ENCODE measurements around the gene SNRK. TPM values are rescaled to one million over a fixed set of nuclear protein-coding genes. Genes with fewer than 3 reads are reported as not detected.

SNRK gene
- total and polyA plus RNA-seq, 2 donors (not counting 3 experiments of a cell fraction or from before 2014, with no cell fraction given): 43.3 to 99.9 TPM

DNA sequence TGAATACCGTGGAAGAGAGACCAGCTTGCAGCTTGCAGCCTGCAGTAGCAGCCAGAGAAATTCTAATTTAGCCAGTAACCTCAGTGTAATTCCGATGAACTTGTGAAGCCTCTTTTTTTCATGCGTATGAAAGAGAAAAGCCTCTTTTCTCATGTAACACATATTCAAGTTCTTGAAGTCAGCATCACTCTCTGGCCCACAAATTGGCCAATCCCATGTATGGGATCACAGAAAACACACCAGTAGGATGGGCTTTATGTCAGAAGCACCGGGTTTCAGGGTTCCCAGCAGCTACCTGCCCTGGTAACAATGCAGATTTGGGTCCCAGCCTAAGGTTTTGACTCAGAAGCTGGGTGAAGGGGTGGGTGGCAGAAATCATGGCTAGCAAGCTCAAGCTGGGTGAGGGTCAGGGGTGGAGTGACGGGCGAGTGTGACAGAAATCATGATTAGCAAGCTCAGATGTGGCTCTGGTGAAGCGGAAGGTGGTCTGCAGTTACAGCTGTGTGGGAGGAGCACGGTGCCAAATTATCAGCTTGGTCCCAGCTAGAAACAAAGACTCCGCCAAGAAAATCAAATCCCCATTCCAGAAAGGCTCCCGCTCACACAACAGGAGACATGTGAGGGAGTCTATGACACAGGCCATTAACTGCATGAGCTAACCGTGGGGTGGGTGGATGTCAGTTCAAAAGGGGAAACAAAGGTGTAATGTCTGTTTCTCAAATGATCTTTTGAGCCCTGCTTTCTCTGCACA, 86.6 kb downstream of the SNRK start:
- Histone ChIP-seq H3K9ac (replicated peaks; ENCODE audit: extremely low read depth, insufficient read depth, low read length) (no peak overlapping the region), H3K79me2 (ENCODE audit: control insufficient read depth, insufficient read depth, low read length) (no peaks in the 10 kb centered on the region), H3K36me3 (ENCODE audit: control insufficient read depth in 2 of 2, extremely low read depth in 1 of 2, insufficient read depth in 2 of 2, low read length in 2 of 2) (no peaks in the 10 kb centered on the region), H3K27ac (ENCODE audit: insufficient read depth, low read depth, low read length) (no peak overlapping the region), H4K20me1 (replicated peaks; ENCODE audit: control insufficient read depth, extremely low read depth, insufficient read depth, low read length) (no peaks in the 10 kb centered on the region), H3K4me2 (ENCODE audit: insufficient read depth, low read length) (no peak overlapping the region), H3K9me3 (replicated peaks; ENCODE audit: control insufficient read depth, insufficient read depth, low read length) (no peaks in the 10 kb centered on the region), H3K27me3 (ENCODE audit: control insufficient read depth in 2 of 2, insufficient read depth in 2 of 2, low read length in 2 of 2) (no peaks in the 10 kb centered on the region), H3K9me1 (replicated peaks; ENCODE audit: control insufficient read depth, extremely low read depth, insufficient read depth, low read length) (no peaks in the 10 kb centered on the region), H3K4me3 (replicated peaks in 1 of 3; ENCODE audit: insufficient read depth in 1 of 3, low read depth in 1 of 3, low read length in 3 of 3) (no peak overlapping the region), H2AFZ (ENCODE audit: low read depth, low read length) (no peak overlapping the region), H3K4me1 (ENCODE audit: control insufficient read depth, extremely low read depth, insufficient read depth, low read length) (peaks cover 8% of the 10 kb centered on the region)
- CTCF ChIA-PET: interaction anchor here (0.6 to 2.0 kb wide), 6 partner anchors 10 to 211 kb away, joined by 3 to 11 read pairs (median 5); no protein-coding TSS in a partner anchor
- DNase-seq (ENCODE audit: low read depth, low spot score) (no peak), FAIRE-seq (no peak)
- dilution Hi-C loops (cut with MboI; ENCODE audit: extremely low pct_ligation_motif_present, low sequenced_read_pairs) (no loop called here), intact Hi-C loops (cut with micrococcal nuclease) (loop anchor here (1.0 kb wide), 1 partner anchor 16 kb away; no protein-coding TSS in a partner anchor)
- TF ChIP-seq MYC (IDR thresholded peaks at IDR 0.05; ENCODE audit: low read depth, low read length) (no peak), POLR2AphosphoS5 (IDR thresholded peaks at IDR 0.05; ENCODE audit: insufficient read depth, low read depth, low read length) (no peak), JUN (IDR thresholded peaks at IDR 0.05; ENCODE audit: borderline replicate concordance, insufficient read depth, insufficient read length, low read depth) (no peak), GATA2 (IDR thresholded peaks at IDR 0.05; ENCODE audit: insufficient read depth, insufficient read length, low read depth, low read length) (no peak), FOS (IDR thresholded peaks at IDR 0.05; ENCODE audit: borderline replicate concordance, insufficient read depth, low read length) (no peak), POLR2A (IDR thresholded peaks at IDR 0.05; ENCODE audit: low read depth, low read length) (no peak), EZH2 (IDR thresholded peaks at IDR 0.05; ENCODE audit: borderline replicate concordance, low read depth, low read length, severe bottlenecking) (no peak)
- TF ChIP-seq, protein P1, sequence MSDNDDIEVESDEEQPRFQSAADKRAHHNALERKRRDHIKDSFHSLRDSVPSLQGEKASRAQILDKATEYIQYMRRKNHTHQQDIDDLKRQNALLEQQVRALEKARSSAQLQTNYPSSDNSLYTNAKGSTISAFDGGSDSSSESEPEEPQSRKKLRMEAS (IDR thresholded peaks at IDR 0.05; ENCODE audit: insufficient read depth, insufficient read length): no peak
- TF ChIP-seq, protein P2, sequence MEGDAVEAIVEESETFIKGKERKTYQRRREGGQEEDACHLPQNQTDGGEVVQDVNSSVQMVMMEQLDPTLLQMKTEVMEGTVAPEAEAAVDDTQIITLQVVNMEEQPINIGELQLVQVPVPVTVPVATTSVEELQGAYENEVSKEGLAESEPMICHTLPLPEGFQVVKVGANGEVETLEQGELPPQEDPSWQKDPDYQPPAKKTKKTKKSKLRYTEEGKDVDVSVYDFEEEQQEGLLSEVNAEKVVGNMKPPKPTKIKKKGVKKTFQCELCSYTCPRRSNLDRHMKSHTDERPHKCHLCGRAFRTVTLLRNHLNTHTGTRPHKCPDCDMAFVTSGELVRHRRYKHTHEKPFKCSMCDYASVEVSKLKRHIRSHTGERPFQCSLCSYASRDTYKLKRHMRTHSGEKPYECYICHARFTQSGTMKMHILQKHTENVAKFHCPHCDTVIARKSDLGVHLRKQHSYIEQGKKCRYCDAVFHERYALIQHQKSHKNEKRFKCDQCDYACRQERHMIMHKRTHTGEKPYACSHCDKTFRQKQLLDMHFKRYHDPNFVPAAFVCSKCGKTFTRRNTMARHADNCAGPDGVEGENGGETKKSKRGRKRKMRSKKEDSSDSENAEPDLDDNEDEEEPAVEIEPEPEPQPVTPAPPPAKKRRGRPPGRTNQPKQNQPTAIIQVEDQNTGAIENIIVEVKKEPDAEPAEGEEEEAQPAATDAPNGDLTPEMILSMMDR (IDR thresholded peaks at IDR 0.05; ENCODE audit: extremely low read depth in 1 of 2, insufficient read depth in 1 of 2, low read depth in 1 of 2, low read length in 2 of 2): no peak
- no TSS peak for BruUV-seq (replicated peaks)
- POLR2A ChIA-PET: no interaction called here

All from endothelial cell of umbilical vein (primary cell).